Neural cell (in vitro differentiated cells): ENCODE measurements around the gene PDZRN3. TPM values are rescaled to one million over a fixed set of nuclear protein-coding genes. Genes with fewer than 3 reads are reported as not detected.

Experiments used
- H2AFZ ChIP-seq: fragments of 200-600, 300-800 bp; sonication (generic), shearing (Covaris generic); 2 replicates; pipeline ENCODE4 v1.6.0; 2014; ENCODE audit warnings: low read depth, mild to moderate bottlenecking, antibody characterized with exemption, low read length, moderate library complexity
- H3F3A ChIP-seq: fragments of 200-600 bp; shearing (Covaris generic); 2 replicates; pipeline ENCODE4 v1.6.1; 2016; ENCODE audit warnings: mild to moderate bottlenecking, moderate library complexity, mixed read lengths, antibody characterized with exemption, low read length; ENCODE audit not compliant: insufficient read depth, poor library complexity, severe bottlenecking
- H3K27ac ChIP-seq: fragments of 200-600, 300-800 bp; sonication (generic), shearing (Covaris generic); 2 replicates; pipeline ENCODE4 v1.5.1; 2014; ENCODE audit warnings: mild to moderate bottlenecking, low read length, moderate library complexity
- H3K27me3 ChIP-seq: fragments of 300-800, 200-600 bp; sonication (generic), shearing (Covaris generic); 2 replicates; pipeline ENCODE4 v1.6.0; 2014; ENCODE audit warnings: mild to moderate bottlenecking, low read depth, low read length, moderate library complexity; ENCODE audit not compliant: insufficient read depth
- H3K36me3 ChIP-seq: fragments of 300-800, 200-600 bp; sonication (generic), shearing (Covaris generic); 2 replicates; pipeline ENCODE4 v1.5.1; 2014; ENCODE audit warnings: mild to moderate bottlenecking, antibody characterized with exemption, low read length, moderate library complexity; ENCODE audit not compliant: insufficient read depth
- H3K4me2 ChIP-seq: fragments of 300-800, 200-600 bp; sonication (generic), shearing (Covaris generic); 2 replicates; pipeline ENCODE4 v1.6.0; 2014; ENCODE audit warnings: mild to moderate bottlenecking, low read length
- H3K4me3 ChIP-seq: fragments of 300-800, 200-600 bp; sonication (generic), shearing (Covaris generic); 2 replicates; pipeline ENCODE4 v1.5.1; 2014; ENCODE audit warnings: mild to moderate bottlenecking, low read length, moderate library complexity
- H3K79me2 ChIP-seq: fragments of 200-600 bp; shearing (Covaris generic); replicated peaks from 2 replicates; pipeline ENCODE4 v1.6.0; 2014; ENCODE audit warnings: mild to moderate bottlenecking, low read length, moderate library complexity; ENCODE audit not compliant: insufficient read depth
- H3K9ac ChIP-seq: fragments of 300-800, 200-600 bp; sonication (generic), shearing (Covaris generic); 2 replicates; pipeline ENCODE4 v1.6.1; 2016; ENCODE audit warnings: mild to moderate bottlenecking, low read length, mixed read lengths
- H3K9me2 ChIP-seq: fragments of 200-600 bp; shearing (Covaris generic); 2 replicates; pipeline ENCODE4 v1.6.1; 2016; ENCODE audit warnings: mild to moderate bottlenecking, low read length, mixed read lengths; ENCODE audit not compliant: insufficient read depth
- H3K9me3 ChIP-seq: fragments of 200-600, 300-800 bp; sonication (generic), shearing (Covaris generic); 2 replicates; pipeline ENCODE4 v1.6.1; 2016; ENCODE audit warnings: mild to moderate bottlenecking, mixed run types, low read length, moderate library complexity, mixed read lengths
- H4K20me1 ChIP-seq: fragments of 200-600 bp; shearing (Covaris generic); 2 replicates; pipeline ENCODE4 v1.6.1; 2016; ENCODE audit warnings: mild to moderate bottlenecking, mixed run types; ENCODE audit not compliant: insufficient read depth
- CTCF ChIP-seq: fragments of 450-650 bp; IDR thresholded peaks from 2 replicates; pipeline ENCODE4 v1.5.1; 2014; ENCODE audit warnings: antibody characterized with exemption, mild to moderate bottlenecking, moderate library complexity; ENCODE audit not compliant: poor library complexity, severe bottlenecking
- EP300 ChIP-seq: fragments of 450-650 bp; conservative IDR thresholded peaks from 2 replicates; pipeline ENCODE4 v1.6.1; 2014; ENCODE audit warnings: antibody characterized with exemption, mild to moderate bottlenecking, moderate library complexity; ENCODE audit not compliant: poor library complexity, severe bottlenecking
- EZH2 ChIP-seq: fragments of 200-600, 300-800 bp; shearing (Covaris generic), sonication (generic); IDR thresholded peaks from 2 replicates; pipeline ENCODE4 v1.6.1; 2014; ENCODE audit warnings: antibody characterized with exemption, low read length, borderline replicate concordance, mild to moderate bottlenecking; ENCODE audit not compliant: insufficient read depth, poor library complexity, severe bottlenecking
- MXI1 ChIP-seq: fragments of 450-650 bp; conservative IDR thresholded peaks from 2 replicates; pipeline ENCODE4 v1.6.1; 2014; ENCODE audit warnings: antibody characterized with exemption, mild to moderate bottlenecking; ENCODE audit not compliant: poor library complexity, severe bottlenecking
- POLR2AphosphoS5 ChIP-seq: IDR thresholded peaks from 2 replicates; pipeline ENCODE4 v1.6.1; 2012
- RAD21 ChIP-seq: fragments of 450-650 bp; conservative IDR thresholded peaks from 2 replicates; pipeline ENCODE4 v1.6.1; 2014; ENCODE audit warnings: antibody characterized with exemption, mild to moderate bottlenecking, moderate library complexity
- REST ChIP-seq: IDR thresholded peaks from 2 replicates; pipeline ENCODE4 v1.6.1; 2012; ENCODE audit warnings: borderline replicate concordance
- SMC3 ChIP-seq: fragments of 450-650 bp; conservative IDR thresholded peaks from 2 replicates; pipeline ENCODE4 v1.6.1; 2014; ENCODE audit warnings: antibody characterized with exemption, mild to moderate bottlenecking, moderate library complexity; ENCODE audit not compliant: poor library complexity
- TAF1 ChIP-seq: IDR thresholded peaks from 2 replicates; pipeline ENCODE4 v1.6.1; 2012; ENCODE audit warnings: low read depth
- polyA plus RNA-seq: library from polyadenylated mRNA; depleted of rRNA; stranded (reverse); fragments of >200 nt; gene quantifications from 2 replicates; pipeline ENCODE4 v1.2.3, GENCODE V29; 2014

PDZRN3 gene
- polyA plus RNA-seq, 1 donor from 2014 or later: 1.1 TPM

GRCh38 chr3:73622091-73622805 is 2.5 kb downstream of the PDZRN3 start:
- Histone ChIP-seq H3K27me3 (peaks cover 13% of the 10 kb centered on the region), H2AFZ (no peak overlapping the region), H3K9ac (no peak overlapping the region), H3F3A (no peaks in the 10 kb centered on the region), H3K4me2 (no peak overlapping the region), H3K4me3 (no peak overlapping the region), H3K36me3 (no peaks in the 10 kb centered on the region), H3K9me3 (no peaks in the 10 kb centered on the region), H3K9me2 (no peaks in the 10 kb centered on the region), H4K20me1 (no peaks in the 10 kb centered on the region), H3K27ac (no peak overlapping the region), H3K79me2 (no peaks in the 10 kb centered on the region)
- TF ChIP-seq TAF1: no peak
- no peak for TF ChIP-seq RAD21
- TF ChIP-seq SMC3: no peak
- TF ChIP-seq EZH2: no peak
- no peak for TF ChIP-seq CTCF
- no peak for TF ChIP-seq EP300
- TF ChIP-seq POLR2AphosphoS5: no peak
- TF ChIP-seq REST: no peak
- no peak for TF ChIP-seq MXI1

GRCh38 chr3:73621388-73621787 is 3.4 kb downstream of the PDZRN3 start:
- no peak for TF ChIP-seq TAF1
- TF ChIP-seq RAD21: no peak
- TF ChIP-seq EP300: no peak
- no peak for TF ChIP-seq POLR2AphosphoS5
- no peak for TF ChIP-seq CTCF
- no peak overlapping the region for H3K4me3 ChIP-seq
- no peaks in the 10 kb centered on the region for H3K36me3 ChIP-seq
- peaks cover 13% of the 10 kb centered on the region for H3K27me3 ChIP-seq
- no peaks in the 10 kb centered on the region for H4K20me1 ChIP-seq
- no peak overlapping the region for H3K4me2 ChIP-seq
- no peak overlapping the region for H3K27ac ChIP-seq
- H3F3A ChIP-seq: no peaks in the 10 kb centered on the region
- H3K9ac ChIP-seq: no peak overlapping the region
- H3K9me2 ChIP-seq: no peaks in the 10 kb centered on the region
- H2AFZ ChIP-seq: no peak overlapping the region
- H3K79me2 ChIP-seq: no peaks in the 10 kb centered on the region
- H3K9me3 ChIP-seq: no peaks in the 10 kb centered on the region
